SK-N-SH treated with all-trans-retinoic acid at 6 μM for 48 hours (cell line): ENCODE measurements around the gene SLC8B1.

Experiments used
- BACH2 ChIP-seq: fragments of 250-450 bp; sonication (Bioruptor Pico); IDR thresholded peaks from 2 replicates; pipeline ENCODE4 v1.9.0; 2021; ENCODE audit warnings: mild to moderate bottlenecking, borderline replicate concordance
- CREB5 ChIP-seq: fragments of 250-450 bp; sonication (Bioruptor Pico); IDR thresholded peaks from 2 replicates; pipeline ENCODE4 v1.5.1; 2020; ENCODE audit warnings: low read depth, mild to moderate bottlenecking, moderate library complexity
- CSDC2 ChIP-seq: fragments of 250-450 bp; sonication (Bioruptor Pico); IDR thresholded peaks from 2 replicates; pipeline ENCODE4 v1.5.0; 2020; ENCODE audit warnings: mild to moderate bottlenecking, moderate library complexity
- CSRNP3 ChIP-seq: fragments of 250-450 bp; sonication (Bioruptor Pico); IDR thresholded peaks from 2 replicates; pipeline ENCODE4 v1.5.1; 2021; ENCODE audit warnings: mild to moderate bottlenecking, moderate library complexity
- PATZ1 ChIP-seq: fragments of 250-450 bp; sonication (Bioruptor Pico); IDR thresholded peaks from 2 replicates; pipeline ENCODE4 v1.8.0; 2020; ENCODE audit warnings: mild to moderate bottlenecking, moderate library complexity, borderline replicate concordance
- RARB ChIP-seq: fragments of 250-450 bp; sonication (Bioruptor Pico); IDR thresholded peaks from 2 replicates; pipeline ENCODE4 v1.8.0; 2021; ENCODE audit warnings: mild to moderate bottlenecking, moderate library complexity
- SNAI2 ChIP-seq: fragments of 250-450 bp; sonication (Bioruptor Pico); IDR thresholded peaks from 2 replicates; pipeline ENCODE4 v1.5.0; 2020; ENCODE audit warnings: mild to moderate bottlenecking, moderate library complexity
- TCF4 ChIP-seq: fragments of 250-450 bp; sonication (Bioruptor Pico); IDR thresholded peaks from 2 replicates; pipeline ENCODE4 v1.8.0; 2021; ENCODE audit warnings: mild to moderate bottlenecking, moderate library complexity, borderline replicate concordance
- TSHZ2 ChIP-seq: fragments of 250-450 bp; sonication (Bioruptor Pico); IDR thresholded peaks from 2 replicates; pipeline ENCODE4 v1.5.0; 2020; ENCODE audit warnings: mild to moderate bottlenecking, moderate library complexity
- ZC3H10 ChIP-seq: fragments of 250-450 bp; sonication (Bioruptor Pico); IDR thresholded peaks from 2 replicates; pipeline ENCODE4 v1.5.1; 2021; ENCODE audit warnings: mild to moderate bottlenecking, moderate library complexity
- ZFP3 ChIP-seq: fragments of 250-450 bp; sonication (Bioruptor Pico); IDR thresholded peaks from 2 replicates; pipeline ENCODE4 v1.5.0; 2020; ENCODE audit warnings: mild to moderate bottlenecking, moderate library complexity
- ZFP30 ChIP-seq: fragments of 450-650 bp; formaldehyde crosslinking; IDR thresholded peaks from 2 replicates; pipeline ENCODE4 v1.5.0; 2022; ENCODE audit warnings: mild to moderate bottlenecking, moderate library complexity
- ZNF565 ChIP-seq: fragments of 450-650 bp; formaldehyde crosslinking; conservative IDR thresholded peaks from 2 replicates; pipeline ENCODE4 v1.5.0; 2020; ENCODE audit warnings: low read depth, mild to moderate bottlenecking, moderate library complexity
- ZNF70 ChIP-seq: fragments of 450-650 bp; formaldehyde crosslinking; IDR thresholded peaks from 2 replicates; pipeline ENCODE4 v1.5.0; 2020; ENCODE audit warnings: mild to moderate bottlenecking, moderate library complexity

- no peak for TF ChIP-seq CREB5 (CRISPR knock-in tag)
- no peak for TF ChIP-seq RARB (CRISPR knock-in tag)
- no peak for TF ChIP-seq TCF4
- TF ChIP-seq CSDC2 (CRISPR knock-in tag) = no peak
- TF ChIP-seq ZFP30 (CRISPR knock-in tag) = no peak
- no peak for TF ChIP-seq ZNF70
- no peak for TF ChIP-seq CSRNP3 (CRISPR knock-in tag)
- TF ChIP-seq TSHZ2 (CRISPR knock-in tag) = no peak
- no peak for TF ChIP-seq SNAI2 (CRISPR knock-in tag)
- no peak for TF ChIP-seq BACH2 (CRISPR knock-in tag)
- TF ChIP-seq ZC3H10 = no peak
- TF ChIP-seq PATZ1 (CRISPR knock-in tag) = no peak
- TF ChIP-seq ZFP3 = no peak
- TF ChIP-seq ZNF565 (CRISPR knock-in tag) = no peak
Measured at GRCh38 chr12:113299619-113300237, 35.2 kb downstream of the SLC8B1 start.
